DMS153 treated with DMSO at 0.1 percent for 48 hours (cell line): ENCODE measurements around the gene DAAM1.

ENCODE experiments used
- DNase-seq: peaks from one replicate; lab custom pipeline; 2025; ENCODE audit not compliant: unreplicated experiment; lab: John Stamatoyannopoulos, UW

DAAM1 gene

DNA sequence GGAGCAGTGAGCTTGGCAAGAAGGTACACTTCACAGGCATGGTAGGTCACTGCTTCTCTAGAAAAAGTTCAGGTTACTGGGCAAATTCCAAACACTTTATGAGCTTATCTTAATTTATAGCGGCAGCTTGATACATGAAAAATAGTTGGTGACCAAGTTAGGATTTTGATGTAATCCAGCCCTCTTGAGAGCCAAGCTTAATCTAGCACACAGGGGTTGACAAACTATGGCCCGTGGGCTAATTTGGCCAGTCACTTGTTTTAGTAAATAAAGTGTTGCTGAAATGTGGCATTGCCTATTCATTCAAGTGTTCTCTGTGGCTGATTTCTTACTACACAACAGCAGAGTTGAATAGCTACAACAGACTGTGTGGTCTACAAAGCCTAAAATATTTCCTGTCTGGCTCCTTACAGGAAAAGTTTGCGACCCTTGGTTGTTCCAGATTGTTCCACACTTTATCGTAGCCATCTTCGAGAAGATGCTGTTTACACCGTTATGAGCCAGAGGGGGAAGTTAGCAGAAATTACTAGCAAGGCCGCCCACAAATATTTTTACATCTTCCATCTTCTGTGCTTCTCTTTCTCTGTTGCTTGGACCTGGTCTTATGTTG is 120.9 kb downstream of the DAAM1 start:
- DNase-seq: no peak

DNA sequence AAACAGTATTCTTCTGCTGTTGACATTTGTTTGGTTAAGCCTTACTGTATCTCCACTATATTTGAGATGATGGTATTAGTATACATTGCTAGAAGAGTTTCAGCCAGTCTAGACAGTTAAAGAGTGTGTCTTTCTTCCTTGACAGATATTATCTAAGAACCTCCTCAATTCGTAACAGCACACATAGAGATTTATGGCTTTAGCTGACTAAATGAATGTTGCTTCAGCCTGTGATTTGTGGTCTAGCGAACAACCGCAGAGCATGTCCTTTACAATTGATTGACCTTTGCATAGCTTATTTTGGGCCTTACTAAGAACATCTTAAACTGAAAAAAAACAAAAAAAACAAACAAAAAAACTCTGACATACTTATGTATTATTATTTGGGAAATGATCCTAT is 122.2 kb downstream of the DAAM1 start:
- no peak for DNase-seq

DNA sequence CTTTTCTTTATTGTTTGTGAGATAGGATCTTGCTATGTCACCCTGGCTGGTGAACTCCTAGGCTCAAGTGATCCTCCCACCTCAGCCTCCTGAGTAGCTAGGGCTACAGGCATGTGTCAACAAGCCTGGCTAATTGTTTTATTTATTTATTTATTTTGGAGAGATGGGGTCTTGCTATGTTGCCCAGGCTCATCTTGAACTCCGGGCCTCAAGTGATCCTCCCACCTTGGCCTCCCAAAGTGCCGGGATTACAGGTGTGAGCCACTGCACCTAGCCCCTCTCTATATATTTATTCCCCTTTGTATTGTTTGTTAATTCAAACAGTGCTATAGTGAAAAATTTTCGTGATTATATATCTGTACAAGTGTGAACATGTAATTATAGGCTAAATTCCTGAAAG is 123.3 kb downstream of the DAAM1 start:
- no peak for DNase-seq

DNA sequence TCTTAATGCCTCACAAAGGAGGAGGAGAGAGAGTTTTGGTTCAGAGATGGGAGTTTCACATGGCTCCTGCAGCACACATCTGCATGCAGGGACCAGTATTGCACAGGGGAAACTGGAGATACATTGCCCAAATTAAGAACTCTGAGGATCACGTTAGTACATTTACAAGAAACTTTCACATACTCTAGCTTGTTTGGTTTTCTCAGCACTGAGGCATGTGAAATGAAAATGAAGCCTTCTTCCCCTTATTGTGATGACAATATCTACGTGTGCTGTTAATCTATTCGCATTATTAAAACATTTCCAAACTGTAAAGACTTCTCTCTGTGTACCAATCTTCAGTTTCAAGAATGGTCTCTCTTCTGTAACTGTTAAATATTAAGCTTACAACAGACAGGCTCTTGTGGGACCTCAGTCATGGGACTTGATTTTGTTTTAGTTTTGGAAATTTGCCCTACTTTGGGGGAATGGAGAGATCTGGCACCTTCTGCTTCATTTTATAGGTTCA is 124.7 kb downstream of the DAAM1 start:
- DNase-seq: no peak

DNA sequence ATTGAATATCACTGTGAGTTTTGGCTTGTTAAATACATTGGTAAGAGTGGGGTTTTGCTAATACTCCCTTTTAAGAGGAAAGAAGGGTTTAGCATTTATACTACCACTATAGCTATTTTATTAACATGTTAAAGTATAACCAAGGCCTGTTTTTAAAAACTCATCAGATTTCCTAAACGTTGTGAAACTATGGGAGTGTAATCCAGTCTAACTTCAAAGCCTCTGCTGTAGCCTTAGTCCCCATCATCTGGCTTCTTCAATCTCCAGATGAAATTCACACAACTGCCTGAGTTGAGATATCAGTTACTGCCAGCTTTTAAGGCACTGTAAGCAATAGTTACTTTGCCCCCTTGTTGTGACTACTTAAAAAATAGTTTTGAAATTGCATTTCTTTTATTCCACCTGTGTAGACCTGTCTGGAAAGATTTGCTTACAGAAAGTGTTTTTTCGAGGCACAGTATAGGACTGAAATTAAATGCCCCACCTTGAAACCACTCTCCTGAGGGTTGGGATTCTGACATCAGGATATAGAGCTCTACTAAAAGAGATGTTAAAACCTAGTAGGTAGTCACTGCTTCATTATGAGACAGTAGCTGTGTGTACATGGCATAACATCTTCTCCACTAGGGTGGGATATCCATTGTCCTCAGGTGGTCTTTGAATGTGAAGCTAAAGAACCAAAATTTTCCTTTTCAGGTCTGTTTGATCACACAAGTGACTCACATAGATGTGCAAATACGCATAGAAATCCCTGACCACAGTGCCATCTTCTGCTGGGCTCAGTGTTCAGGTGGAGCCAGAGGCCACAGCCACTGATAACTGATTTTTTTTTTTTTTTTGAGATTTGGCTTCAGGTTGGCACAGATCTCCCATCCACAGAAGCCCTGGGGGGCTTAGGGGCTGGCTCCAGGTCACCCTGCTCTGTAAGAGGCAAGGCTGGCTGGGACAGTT is 125.5 kb downstream of the DAAM1 start:
- no peak for DNase-seq

DNA sequence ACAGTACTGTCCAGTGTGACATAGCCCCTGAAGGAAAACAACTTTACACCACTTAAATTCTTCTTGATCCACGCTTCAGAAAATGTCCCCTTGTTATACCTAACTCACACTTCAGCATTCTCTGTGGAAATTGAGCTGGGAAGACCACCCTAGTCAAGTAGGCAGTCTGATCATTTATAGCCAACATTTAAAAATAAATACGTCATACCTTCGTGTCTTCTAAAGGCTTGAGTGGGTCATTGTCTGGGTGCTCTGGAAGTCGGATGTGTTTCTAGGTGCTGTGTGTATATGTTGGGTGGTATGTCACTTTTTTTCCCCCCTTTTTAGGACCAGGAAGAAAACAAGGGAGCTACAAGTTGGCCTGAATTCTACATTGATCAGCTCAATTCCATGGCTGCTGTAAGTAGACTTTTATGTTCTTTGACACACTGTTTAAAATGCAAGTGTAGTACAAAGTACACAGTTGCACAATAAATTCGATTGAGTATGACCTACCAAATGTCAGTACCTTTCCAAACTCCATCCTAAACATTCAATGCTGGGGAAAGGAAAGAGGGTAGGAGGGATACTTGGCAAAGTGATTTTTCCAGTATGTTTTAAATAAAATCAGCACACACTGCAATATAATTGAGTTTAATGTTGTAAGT is 126.6 kb downstream of the DAAM1 start:
- DNase-seq: no peak

DNA sequence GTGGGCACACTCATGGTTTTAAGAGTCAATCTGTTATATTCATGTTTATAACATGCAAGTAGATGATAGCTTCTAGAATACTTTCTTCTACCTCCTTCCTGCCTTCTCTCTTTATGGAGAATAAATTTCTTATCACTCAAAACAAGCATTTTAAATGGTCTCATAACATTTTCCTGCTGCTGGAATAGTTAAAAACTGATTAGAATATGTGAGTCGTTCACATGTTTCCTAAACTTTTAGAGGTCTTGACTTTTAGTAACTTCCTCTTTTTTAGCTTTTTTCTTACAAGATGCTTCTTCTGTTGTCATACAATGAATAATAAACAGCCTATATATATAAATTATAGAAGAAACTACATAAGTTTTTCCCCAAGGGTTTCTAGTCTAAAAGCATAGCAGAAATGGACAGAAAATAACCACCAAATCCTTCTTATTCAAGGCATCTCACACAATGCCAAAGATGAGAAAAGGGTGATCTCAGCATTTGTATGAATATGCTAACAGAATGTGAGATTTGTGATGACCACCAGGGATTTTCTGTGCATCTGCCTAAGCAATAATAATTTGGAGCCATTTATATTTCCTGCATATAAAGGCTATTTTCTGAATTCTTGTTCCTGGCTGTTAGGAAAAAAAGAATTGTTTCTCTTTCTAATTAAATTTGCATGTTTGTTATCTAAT is 127.8 kb downstream of the DAAM1 start:
- DNase-seq: no peak

DNA sequence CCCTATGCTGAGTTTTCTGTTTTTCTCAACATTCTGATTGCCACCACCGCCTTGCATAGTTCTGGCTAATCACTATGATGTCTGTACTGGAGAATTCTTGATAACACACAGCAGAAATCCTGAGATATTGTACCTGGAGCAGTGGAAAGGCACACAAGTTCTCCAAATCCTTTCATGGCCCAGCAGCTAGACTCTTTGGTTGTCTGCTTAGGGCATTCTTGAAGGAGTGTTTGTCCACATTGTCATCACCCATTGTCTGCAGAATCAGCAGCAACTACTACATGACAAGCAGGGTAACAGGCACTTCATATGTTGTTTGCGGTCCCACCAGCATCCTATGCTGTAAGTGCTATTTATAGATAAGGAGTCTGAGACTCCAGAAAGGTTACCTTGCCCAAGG is 128.9 kb downstream of the DAAM1 start:
- no peak for DNase-seq

DNA sequence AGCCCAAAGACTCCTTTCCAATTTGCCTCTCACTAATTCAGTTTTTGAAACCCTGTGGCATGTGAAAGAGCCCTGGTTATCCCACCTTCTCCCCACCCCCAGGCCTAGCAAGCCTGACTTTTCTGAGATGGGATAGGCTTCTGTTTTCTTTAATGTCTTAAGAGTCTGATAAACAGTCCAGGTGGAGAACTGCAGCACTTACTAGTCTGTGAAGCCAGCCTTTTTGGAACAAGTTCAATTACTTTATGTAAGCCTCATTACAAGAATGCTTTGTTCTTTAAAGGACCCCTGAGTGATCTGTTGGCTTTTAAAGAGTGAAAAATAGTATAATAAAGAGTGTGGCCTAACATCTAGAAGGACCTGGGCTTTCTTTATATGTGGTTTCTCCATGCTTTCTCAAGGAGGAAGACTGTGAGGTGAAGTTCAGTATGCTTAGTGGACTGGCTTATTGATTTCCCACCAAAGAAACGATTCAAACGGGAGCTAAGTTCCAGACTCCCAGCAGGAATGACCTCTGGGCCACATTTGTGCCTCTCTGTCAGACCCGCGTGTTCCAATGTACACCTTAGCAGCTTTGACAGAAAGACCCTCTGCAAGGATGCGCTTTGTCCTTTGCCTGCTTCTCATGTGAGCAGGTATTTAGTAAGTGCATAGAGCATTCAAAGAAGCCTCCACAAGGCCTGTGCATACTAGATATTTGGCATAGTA is 129.5 kb downstream of the DAAM1 start:
- DNase-seq: no peak

DNA sequence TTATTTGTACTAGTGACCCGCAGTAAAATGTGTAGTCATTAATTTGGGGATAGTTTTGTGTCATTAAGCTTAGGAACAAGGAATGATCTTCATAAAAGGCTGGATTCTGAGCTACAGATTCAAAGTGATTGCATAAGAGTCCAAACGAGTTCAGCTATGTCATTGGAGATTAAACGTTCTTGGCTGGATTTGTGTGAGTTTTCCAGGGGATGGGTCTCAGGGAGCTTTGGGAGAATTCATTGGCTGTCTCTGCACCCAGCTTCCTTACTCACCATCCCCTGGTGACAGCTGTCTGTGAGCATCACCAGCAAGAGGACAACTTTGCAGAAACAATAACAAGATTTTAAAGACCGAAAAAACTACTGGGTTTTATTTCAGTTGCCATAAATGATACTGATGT is 130.4 kb downstream of the DAAM1 start:
- no peak for DNase-seq

DNA sequence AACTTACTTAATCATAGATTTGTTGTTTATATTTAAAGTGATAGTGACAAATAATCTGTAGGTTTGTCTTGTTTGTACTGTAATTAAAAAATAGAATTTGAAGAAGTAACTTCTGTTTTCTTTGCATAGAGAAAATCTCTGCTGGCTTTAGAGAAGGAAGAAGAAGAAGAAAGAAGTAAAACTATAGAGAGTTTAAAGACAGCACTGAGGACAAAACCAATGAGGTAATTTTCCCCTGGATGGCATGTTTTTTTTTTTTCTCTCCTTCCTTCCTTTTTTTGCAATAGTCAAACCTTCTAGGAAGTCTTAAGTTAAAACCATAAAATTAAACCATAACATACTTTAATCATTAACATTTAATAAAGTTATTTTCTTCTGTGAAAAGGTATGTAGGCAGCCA is 131.9 kb downstream of the DAAM1 start:
- no peak for DNase-seq

DNA sequence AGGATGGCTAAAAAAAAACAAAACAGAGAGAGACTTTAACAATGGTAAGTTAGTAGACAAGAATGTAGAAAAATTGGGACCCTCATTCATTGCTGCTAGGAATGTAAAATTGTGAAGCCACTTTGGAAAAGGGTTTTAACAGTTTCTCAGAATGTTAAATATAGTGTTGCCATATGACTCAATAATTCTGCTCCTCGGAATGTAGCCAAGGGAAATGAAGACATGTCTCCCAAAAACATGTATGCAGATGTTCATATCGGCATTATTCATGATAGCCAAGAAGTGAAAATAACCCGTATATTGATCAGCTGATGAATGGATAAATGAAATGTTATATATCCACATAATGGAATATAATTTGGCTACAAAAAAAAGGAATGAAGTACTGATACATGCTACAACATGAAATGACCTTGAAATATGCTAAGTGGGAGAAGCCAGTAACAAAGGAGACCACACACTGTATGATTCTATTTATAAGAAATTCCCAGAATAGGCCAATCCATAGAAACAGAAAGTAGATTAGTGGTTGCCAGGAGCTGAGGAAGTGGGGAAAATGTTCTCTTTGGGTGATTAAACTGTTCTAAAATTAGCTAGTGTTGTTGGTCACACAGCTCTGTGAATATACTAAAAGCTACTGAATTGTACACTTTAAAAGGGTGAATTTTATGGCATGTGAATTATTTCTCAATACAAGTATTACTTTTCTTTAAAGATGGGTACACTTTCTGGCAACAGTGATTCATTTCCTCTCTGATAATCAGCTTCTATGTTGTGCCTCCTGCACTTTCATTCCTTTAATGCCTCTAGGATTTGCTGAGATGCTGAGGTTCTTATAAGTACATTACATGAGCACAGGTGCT is 132.5 kb downstream of the DAAM1 start:
- DNase-seq: no peak

DNA sequence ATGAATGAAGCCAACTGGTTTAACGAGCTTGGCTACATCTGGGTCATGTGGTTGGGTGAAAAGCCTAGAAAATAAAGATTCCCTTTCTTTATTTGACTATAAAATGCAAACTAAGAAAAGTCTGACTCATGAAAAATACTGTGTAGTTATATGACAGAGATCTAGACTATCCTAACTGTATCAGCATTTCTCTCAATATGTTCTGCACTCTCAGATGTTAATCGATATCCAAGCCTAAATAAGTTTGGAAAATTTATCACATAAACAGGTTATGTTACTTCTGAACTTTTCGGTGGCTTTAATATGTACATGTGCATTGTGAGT is 133.1 kb downstream of the DAAM1 start:
- DNase-seq: no peak

DNA sequence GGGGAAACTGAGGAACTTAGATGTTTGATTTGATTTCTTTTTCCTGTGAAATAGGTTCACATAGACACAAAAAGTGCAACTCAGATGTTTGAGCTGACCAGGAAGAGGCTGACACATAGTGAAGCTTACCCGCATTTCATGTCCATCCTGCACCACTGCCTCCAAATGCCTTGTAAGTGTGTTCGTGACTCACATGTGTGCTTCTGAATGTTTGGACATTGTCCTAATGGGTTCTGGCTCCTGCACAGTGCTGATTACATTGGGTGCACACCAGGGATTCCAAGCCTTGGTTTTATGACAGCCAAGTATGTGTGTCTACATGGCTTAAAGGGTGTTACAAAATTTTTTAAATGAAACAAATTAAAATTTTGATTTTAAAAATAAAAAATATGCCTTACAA is 137.4 kb downstream of the DAAM1 start:
- DNase-seq: no peak

DNA sequence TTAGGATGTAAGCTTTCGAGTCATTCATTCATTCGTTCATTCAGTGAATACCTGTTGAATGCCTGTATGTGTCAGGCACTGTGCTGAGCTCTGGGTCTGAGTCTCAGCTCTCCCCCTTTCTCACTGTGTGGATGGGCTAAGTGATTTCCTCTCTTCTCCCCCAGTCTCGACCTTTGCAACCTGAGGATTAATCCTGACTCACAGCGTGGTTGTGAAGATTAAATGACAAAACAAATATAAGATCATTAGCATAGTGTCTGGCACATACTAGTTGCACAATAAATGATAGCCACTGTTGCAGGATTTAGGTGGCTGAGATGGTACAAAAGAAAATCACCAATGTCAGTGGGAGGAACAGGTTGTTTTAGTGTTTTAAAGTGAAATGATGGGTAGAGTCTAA is 140.0 kb downstream of the DAAM1 start:
- no peak for DNase-seq

DNA sequence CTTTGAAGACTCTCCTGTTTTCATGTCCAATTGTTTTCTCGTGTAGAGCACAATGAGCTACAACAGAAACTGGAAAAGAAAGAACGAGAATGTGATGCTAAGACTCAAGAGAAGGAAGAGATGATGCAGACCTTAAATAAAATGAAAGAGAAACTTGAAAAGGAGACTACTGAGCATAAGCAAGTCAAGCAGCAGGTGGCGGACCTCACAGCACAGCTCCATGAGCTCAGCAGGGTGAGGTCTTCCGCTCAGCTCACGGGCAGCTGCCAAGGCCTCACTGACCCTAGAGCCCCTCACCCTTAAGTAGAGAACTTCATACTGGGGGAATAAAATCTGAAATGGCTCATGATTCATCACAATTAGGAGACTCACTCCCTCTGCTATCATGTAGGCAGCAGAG is 142.0 kb downstream of the DAAM1 start:
- DNase-seq: no peak

DNA sequence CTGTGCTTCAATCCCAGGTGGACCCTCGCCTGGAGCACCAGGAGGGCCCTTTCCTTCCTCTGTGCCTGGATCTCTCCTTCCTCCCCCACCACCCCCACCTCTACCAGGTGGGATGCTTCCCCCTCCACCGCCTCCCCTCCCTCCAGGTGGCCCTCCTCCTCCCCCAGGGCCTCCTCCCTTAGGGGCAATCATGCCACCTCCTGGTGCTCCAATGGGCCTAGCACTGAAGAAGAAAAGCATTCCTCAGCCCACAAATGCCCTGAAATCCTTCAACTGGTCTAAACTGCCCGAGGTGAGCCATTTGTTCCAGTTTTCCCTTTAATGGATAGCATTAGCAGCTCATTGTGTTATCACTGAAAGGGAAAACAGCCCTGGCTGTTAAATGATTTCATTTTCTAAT is 142.8 kb downstream of the DAAM1 start:
- DNase-seq: no peak

DNA sequence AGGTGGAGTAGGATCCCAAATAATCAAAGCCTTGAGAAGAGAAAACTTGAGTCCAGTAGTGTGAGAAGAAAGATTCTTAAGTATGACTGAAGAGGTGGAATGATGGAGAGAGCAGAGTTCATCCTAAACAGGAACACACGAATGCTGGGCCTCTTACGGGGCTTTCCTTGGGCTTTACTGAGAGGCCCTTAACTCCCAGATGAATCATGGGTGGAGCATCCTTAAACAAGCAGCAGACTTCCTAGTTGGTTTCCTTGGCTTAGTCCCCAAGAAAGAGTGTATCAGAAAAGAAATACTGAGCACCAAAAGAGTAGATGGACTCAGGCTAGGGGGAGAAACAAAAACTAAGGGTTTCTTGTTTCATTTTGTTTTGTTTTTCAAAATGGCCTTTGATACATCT is 144.3 kb downstream of the DAAM1 start:
- DNase-seq: no peak

DNA sequence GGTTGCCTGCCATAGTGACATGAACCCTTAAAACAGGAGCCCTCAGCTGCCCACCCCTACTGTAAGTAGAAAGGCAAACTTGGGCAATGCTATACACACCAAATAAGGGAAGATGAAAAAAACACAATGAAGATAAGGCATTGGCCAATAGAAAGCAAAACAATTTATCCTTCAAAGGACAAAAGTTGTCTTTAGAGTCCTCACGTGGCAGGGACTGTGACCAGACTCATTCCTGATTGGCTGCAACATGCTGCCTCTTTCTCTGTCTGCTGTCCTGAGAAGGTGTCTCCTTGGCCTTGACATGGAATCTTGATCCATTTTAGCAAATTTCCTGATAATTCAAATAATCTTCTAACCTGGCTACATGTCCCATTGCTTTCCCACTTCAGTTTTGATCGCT is 144.8 kb downstream of the DAAM1 start:
- DNase-seq: no peak

DNA sequence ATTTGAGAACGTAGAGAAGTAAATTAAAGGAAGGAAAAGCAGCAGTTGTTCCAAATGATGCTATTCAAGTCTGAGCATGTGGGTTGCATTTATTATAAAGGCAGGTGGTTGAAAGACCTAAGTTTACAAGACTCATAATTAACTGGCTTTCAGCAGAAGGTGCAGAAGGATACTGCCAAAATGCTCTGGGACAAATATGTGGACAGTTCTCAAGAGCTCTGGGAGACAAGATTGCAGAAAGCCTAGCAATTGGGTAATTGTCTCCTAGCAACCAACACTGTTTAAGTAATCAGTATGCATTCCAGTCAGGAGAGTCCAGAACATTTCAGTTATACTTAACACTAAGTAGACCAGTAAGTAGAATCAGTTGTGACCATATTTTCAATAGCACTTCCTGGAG is 145.2 kb downstream of the DAAM1 start:
- no peak for DNase-seq
